Lung (tissue), 12 donors: ENCODE results near the gene P2RX4. TPM values are rescaled to one million over a fixed set of nuclear protein-coding genes. Genes with fewer than 3 reads are reported as not detected.

Experiments
- ATAC-seq: fragments of 200-7000 bp; cut with Tn5 transposase; one replicate; pipeline ENCODE4 v1.9.1; 2020; ENCODE audit warnings: moderate number of reproducible peaks; ENCODE audit not compliant: insufficient read depth, low FRiP score
- DNase-seq, 3 donors: peaks; one replicate each; pipeline ENCODE4 v3.0.0-alpha.2; 2013 to 2017
- H3K27ac ChIP-seq, 2 donors: one replicate each; pipeline ENCODE4 v1.5.1; 2013; ENCODE audit warnings: mild to moderate bottlenecking in 2 of 2, moderate library complexity in 2 of 2, control low read depth in 1 of 2, inconsistent platforms in 1 of 2, low read depth in 1 of 2, low read length in 1 of 2
- H3K27me3 ChIP-seq, 3 donors: one replicate each; pipeline ENCODE4 v1.5.1; 2013; ENCODE audit warnings: low read length in 2 of 3; ENCODE audit not compliant: control insufficient read depth in 3 of 3, insufficient read depth in 3 of 3
- H3K36me3 ChIP-seq, 4 donors: one replicate each; pipeline ENCODE4 v1.5.1; 2013; ENCODE audit warnings: low read length in 4 of 4, mild to moderate bottlenecking in 1 of 4, moderate library complexity in 1 of 4; ENCODE audit not compliant: control insufficient read depth in 4 of 4, insufficient read depth in 4 of 4
- H3K4me1 ChIP-seq, 5 donors: one replicate each; pipeline ENCODE4 v1.5.1; 2013; ENCODE audit warnings: low read length in 5 of 5, mild to moderate bottlenecking in 2 of 5, moderate library complexity in 1 of 5; ENCODE audit not compliant: control insufficient read depth in 5 of 5, insufficient read depth in 5 of 5
- H3K4me3 ChIP-seq: one replicate; pipeline ENCODE4 v1.5.1; 2013; ENCODE audit warnings: mild to moderate bottlenecking, control low read depth, moderate library complexity
- H3K9ac ChIP-seq, 2 donors: one replicate each; pipeline ENCODE4 v1.5.1; 2013; ENCODE audit warnings: low read length in 2 of 2, control low read depth in 1 of 2; ENCODE audit not compliant: insufficient read depth in 1 of 2
- H3K9me3 ChIP-seq, 4 donors: one replicate each; pipeline ENCODE4 v1.5.1; 2013; ENCODE audit warnings: low read length in 3 of 4, mild to moderate bottlenecking in 1 of 4, moderate library complexity in 1 of 4; ENCODE audit not compliant: control insufficient read depth in 4 of 4, insufficient read depth in 3 of 4
- CTCF ChIP-seq: IDR thresholded peaks from 2 replicates; pipeline ENCODE4 v1.5.1; 2012; ENCODE audit warnings: mild to moderate bottlenecking; ENCODE audit errors: control extremely low read depth, extremely low read depth
- WGBS, 2 donors: extraction: QIAGEN DNeasy Blood & Tissue Kit; methylation state at CpG; one replicate each; pipeline ENCODE4 v1.1.7; 2013; 5-methylcytosine and 5-hydroxymethylcytosine counted together
- polyA plus RNA-seq, 2 donors: library from polyadenylated mRNA; stranded (reverse); fragments of 200-250 nt; gene quantifications; one replicate each; pipeline ENCODE4 v1.2.1, GENCODE V29; 2013
- total RNA-seq, 2 donors: library from RNA; depleted of rRNA in 1 of 2; stranded (reverse); fragments of >200 nt in 1 of 2; gene quantifications; one replicate each; pipeline ENCODE4 v1.2.1, GENCODE V29; 2014 to 2021
- donor health status: control.
- donor health status: control.
- donor health status: Bipolar disorder and iron deficiency.
- donor health status: healthy.
- donor health status: DM: yes; HTN: yes; CAD: no.

Gene P2RX4
- total and polyA plus RNA-seq, 4 donors, result 29.5 to 60.4 (median 46.4) TPM

GRCh38 chr12:121216102-121216501 is 6.2 kb downstream of the P2RX4 start:
- no peak overlapping the region for H3K4me3 ChIP-seq
- H3K36me3 ChIP-seq, result peaks cover 0 to 14% (median 0%) of the 10 kb centered on the region in 4 donors
- H3K9me3 ChIP-seq, result no peaks in the 10 kb centered on the region
- 95 to 98% methylated on average over 4 of the region's 4 CpGs for WGBS, 2 donors
- no peak overlapping the region for H3K27ac ChIP-seq
- ATAC-seq (no peak), DNase-seq (no peak)
- H3K9ac ChIP-seq, result no peak overlapping the region
- H3K4me1 ChIP-seq, result peaks cover 0 to 5% (median 2%) of the 10 kb centered on the region in 5 donors
- TF ChIP-seq CTCF, result no peak
- H3K27me3 ChIP-seq, result no peaks in the 10 kb centered on the region

- H3K27ac ChIP-seq, result no peak overlapping the region
- H3K36me3 ChIP-seq, result peaks cover 0 to 19% (median 0%) of the 10 kb centered on the region in 4 donors
- H3K27me3 ChIP-seq, result no peaks in the 10 kb centered on the region
- WGBS, 2 donors, result 83 to 90% methylated on average over 8 of the region's 8 CpGs
- H3K4me1 ChIP-seq, result peaks cover 0 to 5% (median 0%) of the 10 kb centered on the region in 5 donors
- no peak overlapping the region for H3K9ac ChIP-seq
- no peaks in the 10 kb centered on the region for H3K9me3 ChIP-seq
- no peak for ATAC-seq
- DNase-seq, result no peak
- TF ChIP-seq CTCF, result no peak
- H3K4me3 ChIP-seq, result no peak overlapping the region
These were observed 7.1 kb downstream of the P2RX4 start for GRCh38 chr12:121217063-121217462.

- Histone ChIP-seq H3K27me3 (no peaks in the 10 kb centered on the region), H3K9me3 (no peaks in the 10 kb centered on the region), H3K27ac (no peak overlapping the region), H3K4me3 (no peak overlapping the region), H3K9ac (no peak overlapping the region), H3K36me3 (peaks cover 0 to 20% (median 1%) of the 10 kb centered on the region in 4 donors), H3K4me1 (peaks cover 0 to 5% (median 0%) of the 10 kb centered on the region in 5 donors)
- ATAC-seq, result no peak
- no peak for TF ChIP-seq CTCF
- WGBS, 2 donors, result 88 to 94% methylated on average over 5 of the region's 5 CpGs
- DNase-seq, result no peak
These were observed 7.8 kb downstream of the P2RX4 start for GRCh38 chr12:121217761-121218160.
